SH-SY5Y (cell line): ENCODE measurements around the gene INSIG1.

Experiments
- GATA2 ChIP-seq: IDR thresholded peaks from 2 replicates; pipeline ENCODE4 v1.6.1; 2011; ENCODE audit warnings: mild to moderate bottlenecking, low read depth, low read length
- GATA3 ChIP-seq: IDR thresholded peaks from 2 replicates; pipeline ENCODE4 v1.6.1; 2011; ENCODE audit warnings: low read depth, mild to moderate bottlenecking, low read length, moderate library complexity

DNA sequence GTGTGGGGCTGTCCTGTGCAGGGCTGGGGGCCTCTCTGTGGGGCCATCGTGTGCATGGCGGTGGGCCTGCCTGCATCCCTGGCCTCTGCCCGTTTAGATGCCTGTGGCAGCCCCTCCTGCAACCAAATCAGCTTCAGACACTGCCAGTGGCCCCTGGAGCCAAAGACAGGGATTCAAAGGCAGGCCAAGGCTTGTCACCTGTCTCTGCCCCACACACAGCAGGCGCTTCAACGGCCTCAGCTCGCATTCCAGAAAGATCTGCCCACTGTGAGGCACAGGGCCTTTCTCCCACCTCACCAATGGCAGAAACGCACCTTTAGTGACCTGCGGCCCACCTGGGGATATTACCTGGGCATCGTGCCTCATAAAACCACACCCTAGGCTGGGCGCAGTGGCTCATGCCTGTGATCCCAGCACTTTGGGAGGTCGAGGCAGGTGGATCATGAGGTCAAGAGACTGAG, 46.0 kb downstream of the INSIG1 start:
- TF ChIP-seq GATA3 (no peak), GATA2 (no peak)
